ENCODE measurements around the gene BNC1.
"Not testable (repeated sequence)": the region's sequence is repeated elsewhere in the genome, so short reads cannot be mapped to it uniquely, and the experiment has no call there.

The BNC1 gene

DNA sequence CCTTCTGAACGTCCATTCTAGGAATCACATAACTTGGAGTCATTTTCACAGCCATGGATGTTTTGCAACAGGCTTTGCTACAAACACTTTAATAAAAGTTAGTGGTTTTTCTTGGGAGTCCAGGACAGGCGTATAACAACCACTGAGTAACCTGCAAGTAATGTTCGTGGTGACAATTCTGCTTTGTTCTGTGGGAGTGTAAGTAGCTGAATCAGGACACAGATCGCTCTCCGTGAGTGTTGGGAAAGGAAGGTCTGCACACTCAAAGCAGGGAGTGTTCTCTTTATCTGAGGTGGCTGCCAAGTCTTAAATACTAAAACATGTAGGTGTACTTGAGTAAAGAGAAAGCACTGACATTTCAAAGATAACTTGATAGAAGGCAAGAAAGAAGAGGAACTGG is 7.9 kb upstream of the BNC1 start:
- DNase-seq = no peak

DNA sequence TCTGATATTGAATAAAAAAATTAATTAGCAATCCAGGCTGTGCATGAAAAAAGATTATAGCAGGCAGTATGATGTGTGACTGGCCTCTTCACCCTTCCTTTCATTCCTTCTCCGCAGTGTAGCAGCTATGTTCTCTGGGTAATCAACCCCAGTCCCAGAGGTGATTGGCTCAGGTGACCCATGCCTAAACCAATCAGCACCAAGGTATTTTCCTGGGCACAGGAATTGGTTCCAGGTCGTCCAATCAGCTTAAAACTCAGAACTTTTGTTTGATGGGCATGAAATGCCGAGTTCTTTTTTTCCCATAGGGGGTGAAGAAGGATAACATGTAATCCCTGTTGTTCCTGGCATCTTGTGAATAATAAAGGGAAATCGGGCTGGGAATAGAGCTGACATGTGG is 5.8 kb upstream of the BNC1 start:
- no peak for DNase-seq

DNA sequence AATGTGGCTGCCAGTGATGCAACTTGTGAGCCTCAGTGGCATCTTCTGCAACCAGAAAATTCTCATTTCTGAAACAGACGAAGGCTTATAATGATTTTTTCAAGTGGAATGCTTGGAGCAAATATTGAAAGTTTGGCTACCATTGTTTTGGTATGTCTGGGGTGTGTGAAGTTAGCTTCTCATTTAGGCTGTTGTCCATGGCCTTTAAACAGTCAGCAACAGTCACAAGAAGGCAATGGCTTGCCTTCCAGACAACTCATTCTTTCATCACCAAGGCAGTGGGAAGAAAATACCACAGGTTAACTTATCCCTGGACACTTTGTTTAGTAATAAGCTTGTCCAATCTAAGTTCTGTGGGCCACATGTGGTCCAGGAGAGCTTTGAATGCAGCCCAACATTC is 4.7 kb upstream of the BNC1 start:
- no peak for DNase-seq

DNA sequence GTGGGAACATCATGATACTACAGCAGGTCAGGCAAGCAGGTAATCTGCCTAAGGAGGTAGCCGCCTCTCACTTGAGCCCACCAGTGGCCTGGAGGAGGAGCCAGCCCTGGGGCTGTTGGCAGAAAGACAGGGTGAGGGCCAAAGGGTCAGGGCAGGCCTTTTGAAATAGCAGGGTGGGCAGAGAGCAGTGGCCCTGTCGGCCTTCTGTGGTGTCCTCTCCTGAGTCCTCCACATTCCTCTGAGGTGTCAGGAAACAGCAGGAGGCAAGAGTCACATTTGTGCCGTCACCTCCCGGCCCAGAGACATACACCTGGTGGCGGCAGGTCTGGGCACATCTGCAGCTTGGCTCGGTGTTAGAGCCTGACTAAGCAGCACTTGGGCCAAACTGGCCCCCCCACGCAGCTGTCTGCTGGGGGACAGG is 3.9 kb upstream of the BNC1 start:
- DNase-seq = no peak

DNA sequence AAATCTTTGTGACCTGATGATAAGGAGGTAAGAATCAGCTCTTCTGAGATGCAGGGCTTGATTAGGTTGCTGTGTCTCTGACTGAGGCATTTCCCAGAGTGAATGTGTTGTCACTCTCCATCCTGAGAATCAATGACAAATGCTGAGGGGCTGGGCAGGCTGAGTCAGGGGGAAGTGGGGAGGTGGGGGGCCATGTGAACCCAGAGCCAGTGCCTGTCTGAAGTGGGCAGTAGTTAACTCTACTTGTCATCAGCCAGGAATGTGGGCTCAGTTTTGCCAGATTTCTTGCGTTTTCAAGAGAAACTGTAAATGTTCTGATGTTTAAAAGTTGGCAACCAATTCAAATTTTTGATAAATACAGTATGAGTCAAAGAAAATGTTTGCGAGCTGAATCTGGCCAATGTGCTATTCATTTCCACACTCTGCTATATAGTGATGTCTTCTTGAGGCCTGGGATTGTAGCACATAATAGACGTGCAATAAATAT is 3.1 kb upstream of the BNC1 start:
- DNase-seq = no peak

DNA sequence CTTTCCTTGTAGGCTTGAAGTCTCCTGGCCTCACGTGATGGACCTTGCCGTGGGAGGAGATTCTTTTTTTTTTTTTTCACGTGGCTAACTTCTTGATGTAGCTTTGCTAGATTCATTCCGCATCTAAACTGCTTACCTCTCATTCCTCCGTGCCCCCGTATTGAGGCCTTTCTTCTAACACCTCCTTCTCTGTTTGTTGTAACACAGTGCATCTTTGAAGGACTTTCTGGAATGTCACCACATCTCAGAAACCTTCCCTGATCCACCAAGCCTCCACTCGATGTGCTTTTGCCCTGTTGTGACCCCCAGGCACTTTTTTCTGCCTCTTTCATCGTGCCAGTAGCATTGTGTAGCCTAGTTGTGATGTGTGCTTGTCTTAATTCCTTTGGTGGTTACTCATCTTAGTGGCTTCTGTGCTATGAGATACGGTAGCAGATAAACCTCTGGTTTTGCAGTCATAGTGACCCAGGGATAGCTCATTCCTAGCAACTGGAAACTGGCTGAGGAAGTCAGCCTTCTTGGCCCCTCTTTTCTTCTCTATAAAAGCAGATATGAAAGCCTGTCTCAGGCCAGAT is 1.6 kb upstream of the BNC1 start:
- DNase-seq = no peak

DNA sequence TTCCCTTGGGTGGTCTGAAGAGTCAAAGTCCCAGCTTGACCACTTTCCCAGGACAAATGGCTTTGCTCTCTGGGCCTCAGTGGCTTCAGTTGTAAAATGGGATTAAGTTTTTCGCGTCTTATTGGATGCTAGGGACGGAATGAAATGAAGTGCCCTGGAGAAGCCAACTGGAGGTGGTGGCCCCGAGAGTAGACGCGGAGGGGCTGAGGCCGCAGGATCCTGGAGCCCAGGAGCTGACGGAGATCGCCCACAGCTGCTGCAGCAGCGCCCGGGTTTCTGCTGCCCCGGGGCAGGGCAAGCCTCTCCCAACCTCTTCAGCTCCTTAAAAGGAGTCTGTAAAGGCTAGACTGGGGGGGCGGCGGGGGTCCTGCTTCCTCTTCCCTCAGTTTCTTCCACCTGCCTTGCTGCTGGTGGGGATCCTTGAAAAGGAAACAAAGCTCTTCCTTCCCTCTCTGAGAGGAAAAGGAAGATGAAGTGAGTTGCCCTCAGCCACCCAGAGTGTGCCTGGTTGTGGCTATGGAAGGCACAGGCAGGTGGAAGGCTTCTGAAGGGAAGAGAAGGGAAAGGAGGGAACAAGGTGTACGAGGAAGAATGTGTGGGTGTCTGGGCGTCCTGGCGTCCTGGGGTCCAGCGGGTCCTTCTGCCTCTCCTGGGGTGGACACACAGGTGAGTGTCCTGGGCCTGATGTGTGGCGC is 967 bp upstream of the BNC1 start:
- no peak for DNase-seq

DNA sequence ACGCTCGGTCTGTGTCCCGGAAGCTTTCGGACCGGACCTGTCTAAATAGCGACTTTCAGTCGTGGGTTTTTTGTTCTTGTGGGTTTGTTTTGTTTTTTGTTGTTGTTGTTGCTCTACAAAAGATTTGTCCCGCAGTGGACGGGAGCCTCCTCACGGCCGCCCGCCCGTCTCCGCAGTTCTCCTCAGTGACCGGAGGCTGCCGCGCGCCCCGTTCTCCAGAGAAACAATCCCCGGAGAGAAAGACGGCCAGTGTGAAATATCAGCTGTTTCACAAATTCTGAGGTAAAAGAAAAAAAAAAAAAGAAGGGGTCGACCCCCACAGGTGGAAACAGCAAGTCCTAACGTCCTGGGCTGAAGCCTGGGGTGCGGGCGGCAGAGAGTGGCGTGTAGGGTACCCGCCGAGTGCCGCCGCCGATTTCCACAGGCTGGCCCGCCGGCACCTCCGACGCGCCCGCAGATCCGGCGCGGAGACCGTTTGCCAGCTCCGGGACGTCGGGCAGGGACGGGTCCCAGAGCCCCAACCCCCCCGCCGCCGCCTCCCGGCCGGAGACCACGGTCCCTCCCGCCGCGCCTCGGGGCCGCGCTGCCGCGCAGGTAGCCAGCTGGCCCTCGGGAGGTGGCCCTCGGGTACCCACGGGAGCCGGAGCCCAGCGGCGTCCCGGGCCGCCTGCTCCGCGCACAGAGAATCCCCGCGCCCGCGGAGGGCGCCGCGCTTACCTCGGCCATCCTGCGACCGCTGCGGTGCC is 478 bp downstream of the BNC1 start:
- DNase-seq = no peak

DNA sequence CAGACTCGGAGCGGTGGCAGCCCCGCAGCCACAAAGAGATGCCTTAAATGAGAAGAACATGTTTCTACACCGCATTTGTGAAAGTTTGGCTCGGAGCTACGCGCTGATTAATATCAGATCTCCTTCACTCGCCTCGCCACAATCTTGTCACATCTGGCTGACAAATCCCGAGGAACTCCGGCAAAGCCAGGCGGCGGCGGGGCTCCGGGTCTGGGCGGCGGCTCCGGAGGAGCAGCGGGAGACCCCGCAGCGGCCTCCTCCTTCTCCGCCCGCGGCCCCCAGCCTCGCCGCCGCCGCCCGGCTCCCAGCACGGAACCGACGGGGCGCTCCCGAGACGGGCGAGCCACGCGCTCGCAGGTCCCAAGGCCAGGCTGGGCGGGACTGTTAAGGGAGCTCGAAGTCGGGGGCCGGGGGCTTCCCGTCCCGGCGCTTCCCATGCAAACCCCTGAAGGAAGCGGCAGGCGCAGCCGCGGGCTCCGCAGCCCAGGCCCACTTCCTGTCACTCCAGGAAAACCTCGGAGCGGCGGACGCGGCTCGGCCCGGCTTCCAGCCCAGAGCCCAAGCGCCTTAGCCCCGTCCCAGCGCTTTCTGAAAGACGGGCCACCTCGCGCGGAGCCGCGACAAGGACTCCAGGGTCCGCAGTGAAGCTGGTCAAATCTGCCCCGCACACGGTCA is 1.2 kb downstream of the BNC1 start:
- no peak for DNase-seq

DNA sequence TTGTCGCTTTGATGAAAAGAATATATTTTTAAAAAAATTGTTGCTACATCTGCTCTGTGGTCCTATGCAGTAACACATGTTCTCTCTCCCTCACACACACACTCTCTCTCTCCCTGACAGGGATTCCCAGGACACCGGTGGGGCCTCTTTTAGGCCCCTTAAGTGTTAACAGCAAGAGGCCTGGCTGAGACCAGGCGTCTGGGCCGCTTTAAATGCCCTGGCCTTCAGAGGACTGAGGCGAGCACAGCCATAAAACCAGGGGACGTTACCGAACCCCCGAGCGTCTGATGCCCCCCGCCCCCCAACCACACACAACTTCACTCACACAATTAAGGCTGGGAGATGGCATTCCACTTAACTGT is 1.7 kb downstream of the BNC1 start:
- no peak for DNase-seq

DNA sequence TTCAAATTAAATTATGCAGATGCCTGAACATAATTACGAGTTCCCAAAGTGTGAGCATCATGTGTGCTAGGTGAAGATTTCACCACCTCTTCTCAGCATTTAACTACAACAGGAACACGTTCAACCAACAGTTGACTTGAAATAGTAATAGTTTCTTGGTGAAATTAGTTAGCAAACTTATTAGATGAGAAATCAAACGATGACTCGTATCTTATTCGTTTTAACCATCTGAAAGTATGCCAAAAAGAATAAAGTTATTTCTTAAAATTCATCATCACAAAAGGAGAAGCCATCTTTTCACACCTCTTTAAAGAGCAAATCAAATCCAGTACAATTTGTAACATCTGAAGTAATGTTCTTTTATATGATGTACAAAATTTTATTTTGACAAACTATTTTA is 2.3 kb downstream of the BNC1 start:
- no peak for DNase-seq

DNA sequence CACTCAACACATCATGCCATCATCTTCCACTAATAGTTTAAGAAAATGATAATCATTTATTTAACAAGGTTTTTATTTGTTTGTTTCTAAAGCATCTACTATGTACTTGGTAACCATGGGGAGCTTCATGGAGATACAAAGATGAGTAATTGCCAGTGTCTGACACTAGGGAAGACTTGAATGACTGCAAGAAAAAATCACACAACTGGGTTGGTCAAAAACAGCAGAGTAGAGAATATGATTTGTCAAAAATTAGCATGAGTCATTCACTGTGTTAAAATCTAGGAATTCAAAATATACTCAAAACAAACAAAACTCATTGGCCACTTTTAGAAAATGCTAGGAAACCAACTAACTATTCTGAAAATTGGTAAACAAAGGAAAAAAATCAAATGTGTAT is 6.3 kb downstream of the BNC1 start:
- DNase-seq = no peak

DNA sequence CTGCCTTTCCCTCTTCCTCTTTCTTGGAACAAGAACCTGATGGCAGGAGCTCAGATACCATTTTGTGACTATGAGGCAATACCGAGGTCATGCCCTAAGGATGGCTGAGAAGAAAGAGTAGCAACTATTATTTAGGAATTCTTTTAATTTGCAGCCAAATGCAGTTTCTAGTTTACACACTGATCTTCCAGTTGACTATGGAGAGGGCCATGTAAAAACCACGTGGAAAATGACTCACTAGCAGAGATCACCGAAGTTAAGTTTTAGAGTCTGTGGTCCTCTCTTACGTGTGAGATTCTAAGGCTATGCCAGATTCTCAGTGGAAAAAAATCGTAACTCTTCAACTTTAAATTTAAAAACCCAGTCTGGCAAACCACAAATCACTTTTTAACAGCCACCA is 7.8 kb downstream of the BNC1 start:
- no peak for DNase-seq

DNA sequence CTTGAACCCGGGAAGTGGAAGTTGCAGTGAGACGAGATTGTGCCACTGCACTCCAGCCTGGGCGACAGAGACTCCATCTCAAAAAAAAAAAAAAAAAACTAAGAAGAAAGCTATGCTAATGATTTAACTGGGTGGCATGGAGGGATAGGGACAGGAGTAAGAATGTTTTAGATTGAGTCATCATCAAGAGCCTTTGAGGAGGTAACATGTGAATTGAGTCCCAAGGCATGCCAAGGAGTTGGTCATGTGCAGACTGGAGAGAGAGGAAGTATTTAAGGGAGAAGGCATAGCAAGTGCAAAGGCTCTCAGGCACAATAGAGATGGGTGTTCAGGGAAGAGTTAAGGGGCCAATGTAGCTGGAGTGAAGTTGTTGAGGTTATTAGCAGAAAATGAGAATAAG is 9.1 kb downstream of the BNC1 start:
- DNase-seq = no peak

DNA sequence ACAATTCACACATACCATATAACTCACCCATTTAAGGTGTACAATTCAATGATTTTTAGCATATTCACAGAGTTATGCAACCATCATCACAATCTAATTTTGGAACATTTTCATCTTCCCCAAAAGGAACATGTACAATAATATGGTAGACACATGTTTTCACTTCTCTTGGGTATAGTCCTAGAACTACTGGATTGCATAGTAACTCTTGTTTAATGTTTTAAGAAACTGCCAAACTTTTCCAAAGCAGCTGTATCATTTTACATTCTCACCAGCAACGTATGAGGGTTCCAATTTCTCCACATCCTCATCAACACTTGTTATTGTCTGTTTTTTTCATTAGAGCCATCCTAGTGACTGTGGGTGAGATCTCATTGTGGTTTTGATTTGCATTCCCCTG is 14.3 kb downstream of the BNC1 start:
- DNase-seq = no peak

DNA sequence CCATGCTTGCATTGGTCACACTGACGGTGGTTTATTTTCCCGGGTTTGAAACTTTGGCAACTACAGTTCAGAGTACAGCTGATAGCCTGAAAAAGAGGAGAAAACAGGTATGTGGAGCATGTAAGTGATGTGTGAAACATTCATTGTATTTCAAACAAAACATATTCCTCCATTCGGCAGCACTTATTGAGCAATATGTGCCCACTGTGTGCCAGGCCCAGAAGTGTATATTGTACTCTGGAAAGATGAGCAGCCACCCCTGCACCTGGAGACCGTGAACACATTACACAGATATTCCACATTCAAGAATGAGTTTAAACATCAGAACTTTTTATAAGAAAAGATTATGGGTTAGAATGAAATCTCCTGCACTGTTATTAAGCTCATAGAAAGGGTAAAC is 16.3 kb downstream of the BNC1 start:
- no peak for DNase-seq

DNA sequence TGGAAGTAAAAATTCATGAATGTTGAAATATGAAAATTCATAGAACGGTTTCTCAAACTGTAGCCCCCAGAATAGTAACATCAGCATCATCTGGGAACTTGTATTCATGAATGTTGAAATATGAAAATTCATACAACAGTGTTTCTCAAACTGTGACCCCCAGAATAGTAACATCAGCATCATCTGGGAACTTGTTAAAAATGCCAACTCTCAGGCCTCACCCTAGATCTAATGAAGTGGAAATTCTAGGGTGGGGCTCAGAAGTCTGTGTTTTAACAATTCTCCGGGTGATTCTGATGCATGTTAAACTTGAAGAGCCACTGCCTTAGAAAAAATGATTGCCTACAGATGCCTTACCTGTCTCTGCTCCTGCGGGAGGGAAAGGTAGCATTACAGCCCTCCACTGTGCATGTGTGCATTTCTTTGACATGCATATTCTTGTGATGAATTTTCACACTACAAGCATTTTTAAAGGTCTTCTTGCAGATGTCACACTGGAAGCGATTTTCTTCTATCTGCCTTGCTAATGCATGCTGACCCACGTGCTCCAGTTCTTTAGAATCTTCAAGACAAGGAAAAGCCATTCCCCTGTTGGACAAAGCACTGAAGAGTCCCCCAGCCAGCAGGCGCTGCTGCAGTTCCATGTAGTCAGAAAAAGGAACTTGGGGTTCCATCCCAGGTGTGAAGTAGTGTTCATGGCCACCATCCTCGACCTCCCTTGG is 21.7 kb downstream of the BNC1 start:
- no peak for DNase-seq

DNA sequence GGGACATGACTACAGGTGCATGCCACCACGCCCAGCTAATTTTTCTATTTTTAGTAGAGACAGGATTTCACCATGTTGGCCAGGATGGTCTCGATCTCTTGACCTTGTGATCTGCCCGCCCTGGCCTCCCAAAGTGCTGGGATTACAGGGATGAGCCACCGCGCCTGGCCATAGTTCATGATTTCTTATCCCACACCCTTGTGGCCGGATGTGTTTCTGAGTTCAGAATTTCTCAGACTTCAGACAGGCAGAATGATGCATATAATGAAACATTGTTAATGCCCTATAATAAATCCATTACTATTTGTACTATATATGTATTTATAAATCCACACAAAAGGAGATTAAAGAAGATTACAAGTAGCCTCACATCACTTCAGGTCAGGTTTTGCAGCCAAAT is 22.3 kb downstream of the BNC1 start:
- DNase-seq = not testable (repeated sequence)

DNA sequence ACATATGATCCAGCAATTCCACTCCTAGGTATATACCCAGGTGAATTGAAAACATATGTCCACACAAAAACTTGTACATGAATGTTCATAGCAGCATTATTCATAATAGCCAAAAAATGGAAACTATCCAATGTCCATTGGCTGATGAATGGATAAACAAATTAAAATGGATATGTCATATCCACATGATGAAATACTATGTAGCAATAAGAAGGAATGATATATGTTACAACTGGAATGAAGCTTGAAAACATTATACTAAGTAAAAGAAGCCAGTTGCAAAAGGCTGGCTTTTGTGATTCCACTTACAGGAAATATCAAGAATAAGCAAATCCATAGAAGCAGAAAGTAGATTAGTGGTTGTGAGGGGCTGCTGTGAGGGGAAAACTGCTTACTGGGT is 33.7 kb downstream of the BNC1 start:
- DNase-seq = no peak

DNA sequence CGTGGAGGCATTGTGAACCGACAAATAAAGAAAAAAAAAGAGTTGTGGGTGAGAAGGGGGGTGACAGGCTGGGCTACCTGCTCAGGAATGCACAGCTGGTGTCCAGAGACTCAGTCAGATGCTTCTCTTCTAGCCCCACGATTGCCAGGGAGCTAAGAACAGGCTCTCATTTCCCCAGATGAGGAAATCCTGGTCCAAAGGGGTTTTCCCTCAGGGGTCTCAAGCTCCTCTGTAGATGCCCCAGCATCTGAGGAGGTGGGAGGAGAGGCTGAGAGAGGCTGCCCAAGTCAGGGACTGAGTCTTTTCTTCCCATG is 35.5 kb downstream of the BNC1 start:
- DNase-seq = no peak

DNA sequence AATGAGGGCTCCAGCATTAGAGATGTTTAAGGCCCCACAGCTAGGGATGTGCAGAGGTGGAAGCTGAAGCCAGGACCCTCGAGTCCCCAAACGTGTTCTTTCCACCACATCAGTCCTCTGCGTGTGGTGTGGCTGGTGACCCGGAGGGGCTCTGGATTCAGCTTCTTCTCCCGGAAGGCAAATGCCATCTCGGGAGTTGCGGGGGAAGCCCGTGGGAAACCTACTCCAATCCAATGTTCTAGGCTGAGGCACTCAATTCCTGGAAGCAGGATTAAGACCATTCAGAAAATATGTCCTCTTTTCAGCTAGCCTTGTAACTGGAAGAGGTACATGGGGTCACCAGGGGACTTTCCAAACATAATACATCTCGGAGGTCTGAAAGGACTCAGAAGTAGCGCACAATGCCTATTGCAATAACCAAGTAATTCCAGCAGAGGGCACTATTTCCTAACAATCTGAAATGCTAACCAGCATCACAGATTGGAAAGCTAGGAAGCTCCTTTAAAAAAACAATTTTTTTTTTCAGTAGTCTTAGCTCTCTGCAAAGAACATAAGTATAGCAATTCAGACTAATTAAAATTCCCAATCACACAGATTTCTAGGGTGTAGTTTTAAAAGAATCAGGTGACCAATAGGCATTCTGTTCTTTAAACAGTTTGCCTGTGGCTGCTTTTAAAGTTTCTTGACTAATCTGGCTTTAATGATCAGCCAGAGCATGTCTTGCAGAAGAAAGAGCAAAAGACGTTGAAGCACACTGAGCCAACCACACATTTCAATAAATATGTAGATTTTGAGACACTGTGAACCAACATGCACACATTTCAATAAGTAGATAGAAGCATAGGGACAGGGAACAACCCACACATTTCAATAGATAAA is 36.1 kb downstream of the BNC1 start:
- peak; percentile 49 for DNase-seq

DNA sequence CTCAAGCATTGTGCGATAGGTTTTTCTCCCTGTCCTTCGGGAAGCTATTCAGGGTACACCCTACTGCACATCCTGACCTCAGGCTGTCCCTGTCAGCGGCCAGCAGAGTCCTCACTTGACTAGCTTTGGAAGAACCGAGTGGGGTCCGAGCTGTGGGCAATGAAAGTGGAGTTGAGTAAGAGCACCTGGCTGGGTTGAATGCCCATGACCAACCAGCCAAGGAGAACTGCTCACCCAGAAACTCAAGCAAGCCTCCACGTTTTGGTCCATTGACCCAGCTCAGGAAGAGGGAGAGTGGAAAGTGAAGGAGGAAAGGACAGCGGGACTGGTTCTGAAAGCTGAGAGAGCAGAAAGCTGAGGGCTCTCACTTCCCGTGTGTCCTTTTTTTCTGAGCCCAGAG is 40.8 kb downstream of the BNC1 start:
- DNase-seq = no peak

All from CD4-positive, alpha-beta T cell treated with Interleukin-12 subunit alpha and Interleukin-12 subunit beta, for 1 hour (primary cell).